GM23338 (cell line): Measurements from ENCODE around the gene ABCA7. TPM values are rescaled to one million over a fixed set of nuclear protein-coding genes. Genes with fewer than 3 reads are reported as not detected.

Experiments
- ATAC-seq: fragments of 200-7000 bp; cut with Tn5 transposase; 3 replicates; pipeline ENCODE4 v1.9.1; 2020
- DNase-seq: peaks from one replicate; pipeline ENCODE4 v3.0.0-alpha.2; 2015; ENCODE audit warnings: low spot score
- H2AFZ ChIP-seq: fragments of 200-600 bp; sonication (generic); 2 replicates; pipeline ENCODE4 v1.8.0; 2016; ENCODE audit warnings: antibody characterized with exemption, mild to moderate bottlenecking, moderate library complexity
- H3F3A ChIP-seq: fragments of 200-600 bp; sonication (generic); replicated peaks from 2 replicates; pipeline ENCODE4 v1.8.0; 2017; ENCODE audit warnings: antibody characterized with exemption, mixed run types, low read depth
- H3K27ac ChIP-seq: fragments of 200-600 bp; sonication (generic); 2 replicates; pipeline ENCODE4 v1.6.1; 2016; ENCODE audit warnings: low read depth
- H3K27me3 ChIP-seq: fragments of 200-600 bp; sonication (generic); 2 replicates; pipeline ENCODE4 v1.8.0; 2016; ENCODE audit warnings: mild to moderate bottlenecking, mixed run types, moderate library complexity; ENCODE audit not compliant: insufficient read depth
- H3K36me3 ChIP-seq: fragments of 200-600 bp; sonication (generic); 2 replicates; pipeline ENCODE4 v1.8.0; 2016; ENCODE audit warnings: mild to moderate bottlenecking; ENCODE audit not compliant: insufficient read depth
- H3K4me1 ChIP-seq: fragments of 200-600 bp; sonication (generic); 2 replicates; pipeline ENCODE4 v1.8.0; 2016; ENCODE audit warnings: mild to moderate bottlenecking, moderate library complexity; ENCODE audit not compliant: insufficient read depth
- H3K4me2 ChIP-seq: fragments of 200-600 bp; sonication (generic); 2 replicates; pipeline ENCODE4 v1.7.1; 2017; ENCODE audit warnings: mixed run types
- H3K4me3 ChIP-seq: fragments of 200-600 bp; sonication (generic); 2 replicates; pipeline ENCODE4 v1.6.1; 2016; ENCODE audit warnings: mixed run types
- H3K79me2 ChIP-seq: fragments of 200-600 bp; sonication (generic); replicated peaks from 2 replicates; pipeline ENCODE4 v1.8.0; 2017; ENCODE audit warnings: mild to moderate bottlenecking; ENCODE audit not compliant: insufficient read depth
- H3K9me2 ChIP-seq: fragments of 200-600 bp; sonication (generic); 2 replicates; pipeline ENCODE4 v1.8.0; 2017; ENCODE audit not compliant: insufficient read depth
- H4K20me1 ChIP-seq: fragments of 200-600 bp; sonication (generic); replicated peaks from 2 replicates; pipeline ENCODE4 v1.8.0; 2017; ENCODE audit warnings: mild to moderate bottlenecking; ENCODE audit not compliant: insufficient read depth
- H3K27ac Mint-ChIP-seq: 2 replicates; pipeline ENCODE4 v1.8.0; 2020; ENCODE audit warnings: inconsistent platforms, mild to moderate bottlenecking, moderate library complexity, mixed read lengths
- H3K27me3 Mint-ChIP-seq: 3 replicates; pipeline ENCODE4 v1.8.0; 2022; ENCODE audit warnings: low read depth, mild to moderate bottlenecking, moderate library complexity, mixed read lengths, inconsistent platforms; ENCODE audit not compliant: insufficient read depth, poor library complexity
- H3K36me3 Mint-ChIP-seq: 3 replicates; pipeline ENCODE4 v1.8.0; 2021; ENCODE audit warnings: low read depth, mild to moderate bottlenecking, inconsistent platforms, moderate library complexity, mixed read lengths
- H3K4me1 Mint-ChIP-seq: 3 replicates; pipeline ENCODE4 v1.8.0; 2020; ENCODE audit warnings: mild to moderate bottlenecking, inconsistent platforms, mixed read lengths
- H3K4me3 Mint-ChIP-seq: 3 replicates; pipeline ENCODE4 v1.8.0; 2021; ENCODE audit warnings: moderate library complexity, mild to moderate bottlenecking, inconsistent platforms, mixed read lengths
- H3K9me3 Mint-ChIP-seq: 3 replicates; pipeline ENCODE4 v1.8.0; 2020; ENCODE audit warnings: moderate library complexity, mild to moderate bottlenecking, inconsistent platforms, mixed read lengths
- CREB1 ChIP-seq: fragments of 250-450 bp; sonication (Bioruptor Pico); IDR thresholded peaks from 2 replicates; pipeline ENCODE4 v1.5.0; 2020; ENCODE audit warnings: low read depth, mild to moderate bottlenecking, moderate library complexity
- CTCF ChIP-seq, 2 experiments: fragments of 200-600 bp in 1 of 2; sonication (generic) in 1 of 2; conservative IDR thresholded peaks; 2 replicates each; pipeline versions ENCODE4 v1.5.1 to v1.6.1; 2016 to 2017; ENCODE audit warnings: antibody characterized with exemption in 2 of 2, low read depth in 2 of 2, mild to moderate bottlenecking in 2 of 2, moderate library complexity in 1 of 2
- EZH2 ChIP-seq: fragments of 200-600 bp; sonication (generic); IDR thresholded peaks from one replicate; pipeline ENCODE4 v1.8.0; 2017; ENCODE audit warnings: antibody characterized with exemption, mild to moderate bottlenecking, low read depth; ENCODE audit not compliant: unreplicated experiment
- EZH2phosphoT487 ChIP-seq: fragments of 200-600 bp; sonication (generic); IDR thresholded peaks from one replicate; pipeline ENCODE4 v1.8.1; 2018; ENCODE audit warnings: antibody characterized with exemption; ENCODE audit not compliant: unreplicated experiment
- JUNB ChIP-seq: IDR thresholded peaks from one replicate; pipeline ENCODE4 v1.6.1; 2016; ENCODE audit warnings: antibody characterized with exemption; ENCODE audit not compliant: unreplicated experiment
- NANOG ChIP-seq: IDR thresholded peaks from 2 replicates; pipeline ENCODE4 v1.6.1; 2016; ENCODE audit warnings: antibody characterized with exemption, borderline replicate concordance
- POLR2AphosphoS5 ChIP-seq: IDR thresholded peaks from 2 replicates; pipeline ENCODE4 v1.6.1; 2016; ENCODE audit warnings: antibody characterized with exemption, low read depth
- STAT1 ChIP-seq: IDR thresholded peaks from one replicate; pipeline ENCODE4 v1.6.1; 2016; ENCODE audit warnings: antibody characterized with exemption; ENCODE audit not compliant: unreplicated experiment
- ZNF114 ChIP-seq: fragments of 250-450 bp; sonication (Bioruptor Pico); IDR thresholded peaks from 2 replicates; pipeline ENCODE4 v1.5.0; 2020; ENCODE audit warnings: mild to moderate bottlenecking, moderate library complexity
- ZNF331 ChIP-seq: fragments of 250-450 bp; sonication (Bioruptor Pico); IDR thresholded peaks from 2 replicates; pipeline ENCODE4 v1.5.0; 2020; ENCODE audit warnings: low read depth, mild to moderate bottlenecking, moderate library complexity
- polyA plus RNA-seq: library from polyadenylated mRNA; unstranded; fragments of >200 nt; fragmentation: Nextera tagmentation; extraction: Ambion mirVana; gene quantifications from 2 replicates; pipeline ENCODE4 v1.2.1, GENCODE V29; 2016
- total RNA-seq: library from RNA; depleted of rRNA; stranded (reverse); fragments of >200 nt; shearing (Covaris generic); gene quantifications from 2 replicates; pipeline ENCODE4 v1.2.3, GENCODE V29; 2014
- TF ChIP-seq, protein P1 (sequence below): fragments of 250-450 bp; sonication (Bioruptor Pico); IDR thresholded peaks from 2 replicates; pipeline ENCODE4 v1.5.0; 2020; ENCODE audit warnings: mild to moderate bottlenecking, moderate library complexity
- TF ChIP-seq, protein P2 (sequence below): IDR thresholded peaks from one replicate; pipeline ENCODE4 v1.6.1; 2018; ENCODE audit warnings: antibody characterized with exemption; ENCODE audit not compliant: unreplicated experiment
- TF ChIP-seq, protein P3 (sequence below): IDR thresholded peaks from 2 replicates; pipeline ENCODE4 v1.6.1; 2016; ENCODE audit warnings: antibody characterized with exemption

The ABCA7 gene
- total and polyA plus RNA-seq, 2 experiments from 2014 or later = 22.2 to 27.4 TPM

DNA sequence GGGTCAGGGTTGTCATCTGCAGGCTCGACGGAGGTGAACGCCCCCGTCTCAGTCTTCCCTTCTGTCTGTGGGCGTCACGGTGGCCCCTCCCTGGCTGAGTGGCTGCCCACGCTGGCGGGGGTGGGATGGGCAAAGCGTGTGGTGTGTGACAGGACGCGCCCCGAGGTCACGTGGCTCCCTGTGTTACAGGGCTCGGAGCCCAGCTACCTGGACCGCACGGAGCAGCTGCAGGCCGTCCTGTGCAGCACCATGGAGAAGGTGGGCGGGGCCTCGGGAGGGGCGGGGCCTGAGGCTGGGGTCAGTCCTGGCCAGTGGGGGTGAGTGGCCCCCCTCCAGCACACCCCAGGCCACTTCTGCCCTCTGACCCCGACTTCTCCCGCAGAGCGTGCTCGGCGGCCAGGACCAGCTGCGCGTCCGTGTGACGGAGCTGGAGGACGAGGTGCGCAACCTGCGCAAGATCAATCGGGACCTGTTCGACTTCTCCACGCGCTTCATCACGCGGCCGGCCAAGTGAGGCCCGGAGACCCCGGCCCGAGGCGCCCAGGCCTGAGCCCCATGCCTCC, 46.0 kb upstream of the ABCA7 start:
- Histone ChIP-seq H2AFZ (no peak overlapping the region), H3F3A (peaks cover 27% of the 10 kb centered on the region), H3K27me3 (peaks cover 20% of the 10 kb centered on the region), H3K36me3 (no peaks in the 10 kb centered on the region; the same call in 1 of the 2 replicates), H3K4me1 (no peaks in the 10 kb centered on the region), H3K4me2 (no peak overlapping the region), H3K79me2 (no peaks in the 10 kb centered on the region), H3K27ac (no peak overlapping the region), H3K4me3 (no peak overlapping the region), H4K20me1 (peaks cover 2% of the 10 kb centered on the region; the same call in 1 of the 2 replicates), H3K9me2 (no peaks in the 10 kb centered on the region)
- Mint-ChIP-seq H3K36me3 (peaks cover 13% of the 10 kb centered on the region), H3K9me3 (no peaks in the 10 kb centered on the region), H3K27ac (no peak overlapping the region), H3K27me3 (peaks cover 29% of the 10 kb centered on the region), H3K4me3 (no peak overlapping the region), H3K4me1 (peaks cover under 1% of the 10 kb centered on the region; the same call in 2 of the 3 replicates)
- peak; percentile 6 for ATAC-seq
- DNase-seq = no peak
- TF ChIP-seq STAT1 (no peak), NANOG (no peak), EZH2 (no peak), CTCF (conservative IDR thresholded peaks at IDR 0.05; ENCODE audit: low read depth in 2 of 2) (no peak), ZNF114 (CRISPR knock-in tag) (no peak), CREB1 (CRISPR knock-in tag) (no peak), POLR2AphosphoS5 (no peak), JUNB (no peak), ZNF331 (CRISPR knock-in tag) (no peak), EZH2phosphoT487 (no peak)
- TF ChIP-seq, protein P1, sequence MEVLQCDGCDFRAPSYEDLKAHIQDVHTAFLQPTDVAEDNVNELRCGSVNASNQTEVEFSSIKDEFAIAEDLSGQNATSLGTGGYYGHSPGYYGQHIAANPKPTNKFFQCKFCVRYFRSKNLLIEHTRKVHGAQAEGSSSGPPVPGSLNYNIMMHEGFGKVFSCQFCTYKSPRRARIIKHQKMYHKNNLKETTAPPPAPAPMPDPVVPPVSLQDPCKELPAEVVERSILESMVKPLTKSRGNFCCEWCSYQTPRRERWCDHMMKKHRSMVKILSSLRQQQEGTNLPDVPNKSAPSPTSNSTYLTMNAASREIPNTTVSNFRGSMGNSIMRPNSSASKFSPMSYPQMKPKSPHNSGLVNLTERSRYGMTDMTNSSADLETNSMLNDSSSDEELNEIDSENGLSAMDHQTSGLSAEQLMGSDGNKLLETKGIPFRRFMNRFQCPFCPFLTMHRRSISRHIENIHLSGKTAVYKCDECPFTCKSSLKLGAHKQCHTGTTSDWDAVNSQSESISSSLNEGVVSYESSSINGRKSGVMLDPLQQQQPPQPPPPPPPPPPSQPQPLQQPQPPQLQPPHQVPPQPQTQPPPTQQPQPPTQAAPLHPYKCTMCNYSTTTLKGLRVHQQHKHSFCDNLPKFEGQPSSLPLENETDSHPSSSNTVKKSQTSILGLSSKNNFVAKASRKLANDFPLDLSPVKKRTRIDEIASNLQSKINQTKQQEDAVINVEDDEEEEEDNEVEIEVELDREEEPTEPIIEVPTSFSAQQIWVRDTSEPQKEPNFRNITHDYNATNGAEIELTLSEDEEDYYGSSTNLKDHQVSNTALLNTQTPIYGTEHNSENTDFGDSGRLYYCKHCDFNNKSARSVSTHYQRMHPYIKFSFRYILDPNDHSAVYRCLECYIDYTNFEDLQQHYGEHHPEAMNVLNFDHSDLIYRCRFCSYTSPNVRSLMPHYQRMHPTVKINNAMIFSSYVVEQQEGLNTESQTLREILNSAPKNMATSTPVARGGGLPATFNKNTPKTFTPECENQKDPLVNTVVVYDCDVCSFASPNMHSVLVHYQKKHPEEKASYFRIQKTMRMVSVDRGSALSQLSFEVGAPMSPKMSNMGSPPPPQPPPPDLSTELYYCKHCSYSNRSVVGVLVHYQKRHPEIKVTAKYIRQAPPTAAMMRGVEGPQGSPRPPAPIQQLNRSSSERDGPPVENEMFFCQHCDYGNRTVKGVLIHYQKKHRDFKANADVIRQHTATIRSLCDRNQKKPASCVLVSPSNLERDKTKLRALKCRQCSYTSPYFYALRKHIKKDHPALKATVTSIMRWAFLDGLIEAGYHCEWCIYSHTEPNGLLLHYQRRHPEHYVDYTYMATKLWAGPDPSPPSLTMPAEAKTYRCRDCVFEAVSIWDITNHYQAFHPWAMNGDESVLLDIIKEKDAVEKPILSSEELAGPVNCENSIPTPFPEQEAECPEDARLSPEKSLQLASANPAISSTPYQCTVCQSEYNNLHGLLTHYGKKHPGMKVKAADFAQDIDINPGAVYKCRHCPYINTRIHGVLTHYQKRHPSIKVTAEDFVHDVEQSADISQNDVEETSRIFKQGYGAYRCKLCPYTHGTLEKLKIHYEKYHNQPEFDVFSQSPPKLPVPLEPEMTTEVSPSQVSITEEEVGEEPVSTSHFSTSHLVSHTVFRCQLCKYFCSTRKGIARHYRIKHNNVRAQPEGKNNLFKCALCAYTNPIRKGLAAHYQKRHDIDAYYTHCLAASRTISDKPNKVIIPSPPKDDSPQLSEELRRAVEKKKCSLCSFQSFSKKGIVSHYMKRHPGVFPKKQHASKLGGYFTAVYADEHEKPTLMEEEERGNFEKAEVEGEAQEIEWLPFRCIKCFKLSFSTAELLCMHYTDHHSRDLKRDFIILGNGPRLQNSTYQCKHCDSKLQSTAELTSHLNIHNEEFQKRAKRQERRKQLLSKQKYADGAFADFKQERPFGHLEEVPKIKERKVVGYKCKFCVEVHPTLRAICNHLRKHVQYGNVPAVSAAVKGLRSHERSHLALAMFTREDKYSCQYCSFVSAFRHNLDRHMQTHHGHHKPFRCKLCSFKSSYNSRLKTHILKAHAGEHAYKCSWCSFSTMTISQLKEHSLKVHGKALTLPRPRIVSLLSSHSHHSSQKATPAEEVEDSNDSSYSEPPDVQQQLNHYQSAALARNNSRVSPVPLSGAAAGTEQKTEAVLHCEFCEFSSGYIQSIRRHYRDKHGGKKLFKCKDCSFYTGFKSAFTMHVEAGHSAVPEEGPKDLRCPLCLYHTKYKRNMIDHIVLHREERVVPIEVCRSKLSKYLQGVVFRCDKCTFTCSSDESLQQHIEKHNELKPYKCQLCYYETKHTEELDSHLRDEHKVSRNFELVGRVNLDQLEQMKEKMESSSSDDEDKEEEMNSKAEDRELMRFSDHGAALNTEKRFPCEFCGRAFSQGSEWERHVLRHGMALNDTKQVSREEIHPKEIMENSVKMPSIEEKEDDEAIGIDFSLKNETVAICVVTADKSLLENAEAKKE (CRISPR knock-in tag) = no peak
- TF ChIP-seq, protein P2, sequence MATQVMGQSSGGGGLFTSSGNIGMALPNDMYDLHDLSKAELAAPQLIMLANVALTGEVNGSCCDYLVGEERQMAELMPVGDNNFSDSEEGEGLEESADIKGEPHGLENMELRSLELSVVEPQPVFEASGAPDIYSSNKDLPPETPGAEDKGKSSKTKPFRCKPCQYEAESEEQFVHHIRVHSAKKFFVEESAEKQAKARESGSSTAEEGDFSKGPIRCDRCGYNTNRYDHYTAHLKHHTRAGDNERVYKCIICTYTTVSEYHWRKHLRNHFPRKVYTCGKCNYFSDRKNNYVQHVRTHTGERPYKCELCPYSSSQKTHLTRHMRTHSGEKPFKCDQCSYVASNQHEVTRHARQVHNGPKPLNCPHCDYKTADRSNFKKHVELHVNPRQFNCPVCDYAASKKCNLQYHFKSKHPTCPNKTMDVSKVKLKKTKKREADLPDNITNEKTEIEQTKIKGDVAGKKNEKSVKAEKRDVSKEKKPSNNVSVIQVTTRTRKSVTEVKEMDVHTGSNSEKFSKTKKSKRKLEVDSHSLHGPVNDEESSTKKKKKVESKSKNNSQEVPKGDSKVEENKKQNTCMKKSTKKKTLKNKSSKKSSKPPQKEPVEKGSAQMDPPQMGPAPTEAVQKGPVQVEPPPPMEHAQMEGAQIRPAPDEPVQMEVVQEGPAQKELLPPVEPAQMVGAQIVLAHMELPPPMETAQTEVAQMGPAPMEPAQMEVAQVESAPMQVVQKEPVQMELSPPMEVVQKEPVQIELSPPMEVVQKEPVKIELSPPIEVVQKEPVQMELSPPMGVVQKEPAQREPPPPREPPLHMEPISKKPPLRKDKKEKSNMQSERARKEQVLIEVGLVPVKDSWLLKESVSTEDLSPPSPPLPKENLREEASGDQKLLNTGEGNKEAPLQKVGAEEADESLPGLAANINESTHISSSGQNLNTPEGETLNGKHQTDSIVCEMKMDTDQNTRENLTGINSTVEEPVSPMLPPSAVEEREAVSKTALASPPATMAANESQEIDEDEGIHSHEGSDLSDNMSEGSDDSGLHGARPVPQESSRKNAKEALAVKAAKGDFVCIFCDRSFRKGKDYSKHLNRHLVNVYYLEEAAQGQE = no peak
- TF ChIP-seq, protein P3, sequence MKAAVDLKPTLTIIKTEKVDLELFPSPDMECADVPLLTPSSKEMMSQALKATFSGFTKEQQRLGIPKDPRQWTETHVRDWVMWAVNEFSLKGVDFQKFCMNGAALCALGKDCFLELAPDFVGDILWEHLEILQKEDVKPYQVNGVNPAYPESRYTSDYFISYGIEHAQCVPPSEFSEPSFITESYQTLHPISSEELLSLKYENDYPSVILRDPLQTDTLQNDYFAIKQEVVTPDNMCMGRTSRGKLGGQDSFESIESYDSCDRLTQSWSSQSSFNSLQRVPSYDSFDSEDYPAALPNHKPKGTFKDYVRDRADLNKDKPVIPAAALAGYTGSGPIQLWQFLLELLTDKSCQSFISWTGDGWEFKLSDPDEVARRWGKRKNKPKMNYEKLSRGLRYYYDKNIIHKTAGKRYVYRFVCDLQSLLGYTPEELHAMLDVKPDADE = no peak
